Kidney (tissue), 14 donors: ENCODE measurements around the gene RYR3. TPM values are rescaled to one million over a fixed set of nuclear protein-coding genes. Genes with fewer than 3 reads are reported as not detected.

ENCODE experiments used
- DNase-seq, 5 donors: peaks; one replicate each; pipeline ENCODE4 v3.0.0-alpha.2; 2013 to 2020
- FAIRE-seq: peaks from 2 replicates; lab custom pipeline; 2012; peaks lifted over from hg19 to GRCh38; lab: Jason Lieb, UNC
- H3K27ac ChIP-seq, 2 donors: one replicate each; pipeline ENCODE4 v1.7.0; 2013; ENCODE audit warnings: low read depth in 2 of 2, low read length in 2 of 2, inconsistent platforms in 1 of 2
- H3K27me3 ChIP-seq: one replicate; pipeline ENCODE4 v1.7.1; 2013; ENCODE audit warnings: low read length, inconsistent platforms; ENCODE audit not compliant: control insufficient read depth, insufficient read depth
- H3K36me3 ChIP-seq, 3 donors: one replicate each; pipeline versions ENCODE4 v1.7.0 to v1.7.1; 2013; ENCODE audit warnings: low read length in 3 of 3, control low read depth in 1 of 3, inconsistent platforms in 1 of 3; ENCODE audit not compliant: insufficient read depth in 3 of 3, control insufficient read depth in 2 of 3
- H3K4me1 ChIP-seq, 3 donors: one replicate each; pipeline versions ENCODE4 v1.7.0 to v1.7.1; 2013; ENCODE audit warnings: low read length in 3 of 3, inconsistent platforms in 1 of 3, low read depth in 1 of 3; ENCODE audit not compliant: control insufficient read depth in 2 of 3, insufficient read depth in 2 of 3
- H3K4me3 ChIP-seq, 3 donors: one replicate each; pipeline versions ENCODE4 v1.7.0 to v1.8.1; 2013; ENCODE audit warnings: low read length in 3 of 3, control low read depth in 1 of 3, inconsistent platforms in 1 of 3
- H3K9ac ChIP-seq, 3 donors: one replicate each; pipeline versions ENCODE4 v1.7.0 to v1.7.1; 2013; ENCODE audit warnings: low read length in 3 of 3, control low read depth in 1 of 3, inconsistent platforms in 1 of 3
- H3K9me3 ChIP-seq, 3 donors: one replicate each; pipeline versions ENCODE4 v1.7.0 to v1.7.1; 2013; ENCODE audit warnings: low read length in 3 of 3, control low read depth in 1 of 3, inconsistent platforms in 1 of 3; ENCODE audit not compliant: control insufficient read depth in 2 of 3, insufficient read depth in 1 of 3
- CTCF ChIP-seq: IDR thresholded peaks from 3 replicates; pipeline ENCODE4 v1.5.1; 2012; ENCODE audit warnings: mild to moderate bottlenecking, moderate library complexity, borderline replicate concordance; ENCODE audit not compliant: insufficient read depth; ENCODE audit errors: extremely low read depth
- intact Hi-C: fragments of 100-400 bp; cut with DNase I; formaldehyde crosslinking; loops from one replicate; pipeline ENCODE4 v1.11.1; 2022
- polyA plus RNA-seq: library from polyadenylated mRNA; stranded (reverse); fragments of 350-450 nt; fragmentation: Illumina TruSeq; extraction: RNeasy Lipid Tissue Mini Kit (QIAGEN cat#74804); gene quantifications from one replicate; pipeline ENCODE4 v1.2.3, GENCODE V29; 2014; ENCODE audit warnings: low read depth, low replicate concordance; ENCODE audit not compliant: insufficient read depth
- total RNA-seq: library from RNA; stranded (reverse); fragmentation: NEBNext Ultra II Directional; extraction: Animal tissue kit (Norgen Biotek cat#: 25700); gene quantifications from one replicate; pipeline ENCODE4 v1.2.1, GENCODE V29; 2021
- donor health status: control.
- donor health status: control.
- donor health status: control.
- donor health status: control.
- donor health status: control.
- donor health status: DM: yes; HTN: yes; CAD: no.
- donor health status: Normal renal cell carcinoma (clear cell type).

Gene RYR3
- total and polyA plus RNA-seq, 2 donors from 2014 or later, result 0.90 to 10.5 TPM

GRCh38 chr15:33858836-33859235 lies 548.1 kb downstream of the RYR3 start:
- Histone ChIP-seq H3K27me3 (no peaks in the 10 kb centered on the region), H3K9ac (no peak overlapping the region), H3K9me3 (no peaks in the 10 kb centered on the region), H3K4me1 (no peaks in the 10 kb centered on the region), H3K4me3 (no peak overlapping the region), H3K36me3 (no peaks in the 10 kb centered on the region), H3K27ac (peak overlapping the region in 1 of 2 donors; percentile 23)
- intact Hi-C loops, result no loop called here
- no peak for TF ChIP-seq CTCF
- DNase-seq (no peak), FAIRE-seq (no peak)

GRCh38 chr15:33859992-33860545 lies 549.3 kb downstream of the RYR3 start:
- Histone ChIP-seq H3K27me3 (no peaks in the 10 kb centered on the region), H3K4me1 (no peaks in the 10 kb centered on the region), H3K36me3 (peaks cover 0 to 5% (median 0%) of the 10 kb centered on the region in 3 donors), H3K9ac (no peak overlapping the region), H3K9me3 (no peaks in the 10 kb centered on the region), H3K4me3 (no peak overlapping the region), H3K27ac (no peak overlapping the region)
- no peak for TF ChIP-seq CTCF
- intact Hi-C loops, result no loop called here
- FAIRE-seq (no peak), DNase-seq (no peak)

- intact Hi-C loops, result no loop called here
- no peak for TF ChIP-seq CTCF
- FAIRE-seq, result no peak
- H3K4me3 ChIP-seq, result no peak overlapping the region
- H3K36me3 ChIP-seq, result peaks cover 0 to 5% (median 0%) of the 10 kb centered on the region in 3 donors
- DNase-seq, result no peak
- H3K27ac ChIP-seq, result no peak overlapping the region
- no peak overlapping the region for H3K9ac ChIP-seq
- no peaks in the 10 kb centered on the region for H3K27me3 ChIP-seq
- H3K9me3 ChIP-seq, result no peaks in the 10 kb centered on the region
- H3K4me1 ChIP-seq, result no peaks in the 10 kb centered on the region
Measured at GRCh38 chr15:33860754-33861153, 550.0 kb downstream of the RYR3 start.
